GM10266 (cell line): Measurements from ENCODE around the gene VPS13D.

Experiments used
- DNase-seq: peaks from one replicate; pipeline ENCODE4 v3.0.0; 2012; ENCODE audit errors: extremely low spot score
- CTCF ChIP-seq: IDR thresholded peaks from 2 replicates; pipeline ENCODE4 v1.5.1; 2012; ENCODE audit warnings: mild to moderate bottlenecking, low read depth; ENCODE audit not compliant: control insufficient read depth, insufficient read depth; ENCODE audit errors: missing control alignments

The VPS13D gene

GRCh38 chr1:12335815-12336214 is 106.0 kb downstream of the VPS13D start:
- no peak for DNase-seq
- no peak for TF ChIP-seq CTCF

- TF ChIP-seq CTCF: no peak
- no peak for DNase-seq
These were observed 106.6 kb downstream of the VPS13D start for GRCh38 chr1:12336413-12336812.

- DNase-seq: no peak
- TF ChIP-seq CTCF: no peak
These were observed 108.2 kb downstream of the VPS13D start for GRCh38 chr1:12338017-12338416.

- no peak for TF ChIP-seq CTCF
- DNase-seq: no peak
These were observed 109.0 kb downstream of the VPS13D start for GRCh38 chr1:12338823-12339222.

GRCh38 chr1:12339396-12339795 is 109.6 kb downstream of the VPS13D start:
- DNase-seq: no peak
- TF ChIP-seq CTCF: no peak

GRCh38 chr1:12339811-12340543 is 110.1 kb downstream of the VPS13D start:
- DNase-seq: no peak
- no peak for TF ChIP-seq CTCF

GRCh38 chr1:12340544-12340930 is 110.7 kb downstream of the VPS13D start:
- no peak for TF ChIP-seq CTCF
- DNase-seq: no peak
